ENCODE data around the gene TXNRD2. TPM values are rescaled to one million over a fixed set of nuclear protein-coding genes. Genes with fewer than 3 reads are reported as not detected.
A peak's percentile ranks its signal among the peaks of the same experiment; 100 is the strongest.

TXNRD2 gene
- total RNA-seq, 2 experiments from 2014 or later = 24.7 to 28.9 TPM

DNA sequence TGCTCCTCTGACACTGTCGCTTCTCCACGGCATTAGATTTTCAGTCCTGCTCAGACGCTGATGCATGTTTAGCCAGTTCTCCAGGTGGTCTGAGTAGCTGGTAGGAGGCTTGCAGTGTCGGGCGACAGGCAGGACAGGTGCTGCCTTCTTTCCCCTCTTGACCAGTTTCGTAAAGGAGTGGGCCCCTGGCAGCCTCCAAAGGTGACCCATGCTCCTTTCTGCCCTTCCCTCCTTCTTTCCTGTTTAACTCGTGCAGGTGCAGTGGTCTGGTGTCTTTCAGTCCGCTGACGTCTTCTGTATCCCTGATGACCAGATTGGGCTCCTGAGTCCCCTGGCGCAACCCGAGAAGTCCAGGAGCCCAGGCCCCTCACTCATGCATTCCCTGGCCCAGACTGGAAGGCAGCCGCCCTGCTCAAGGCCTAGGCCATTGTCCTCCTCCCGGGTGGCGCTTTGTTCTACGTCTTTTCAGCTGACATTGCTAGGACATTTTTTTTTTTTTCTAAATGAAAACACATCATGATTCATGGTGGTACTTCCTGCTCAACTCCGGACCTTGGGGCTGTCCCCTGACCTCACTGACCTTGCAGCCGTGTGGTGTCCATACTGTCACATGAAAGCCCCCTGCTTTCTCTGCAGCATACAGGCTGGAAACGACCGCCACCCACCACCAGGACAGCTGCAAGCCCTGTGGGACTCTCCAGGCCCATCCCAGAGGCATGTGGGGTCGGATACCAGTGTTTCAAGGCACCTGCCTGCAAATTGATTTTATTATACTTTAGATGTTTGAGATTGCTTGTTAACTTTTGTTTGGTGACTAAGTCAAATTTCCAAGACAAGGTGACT, 25.5 kb upstream of the TXNRD2 start:
- H3K4me3 ChIP-seq (ENCODE audit: low read depth, low read length, poor library complexity, severe bottlenecking) = no peak overlapping the region
- POLR2A ChIA-PET = no interaction called here
- H3K4me1 ChIP-seq (ENCODE audit: insufficient read depth, low read length, poor library complexity, severe bottlenecking) = peaks cover 4% of the 10 kb centered on the region
- CTCF ChIA-PET (ENCODE audit: unreplicated experiment) = no interaction called here
- H4K20me1 ChIP-seq (ENCODE audit: insufficient read depth, low read length) = no peaks in the 10 kb centered on the region
- H3K27ac ChIP-seq (ENCODE audit: low read depth, low read length, poor library complexity, severe bottlenecking) = no peak overlapping the region
- no peaks in the 10 kb centered on the region for H3K79me2 ChIP-seq (ENCODE audit: insufficient read depth, low read depth, low read length)
- H3K36me3 ChIP-seq (ENCODE audit: insufficient read depth, low read length) = peaks cover 25% of the 10 kb centered on the region; the same call in 1 of the 2 replicates
- no peak overlapping the region for H2AFZ ChIP-seq (ENCODE audit: low read length)
- intact Hi-C loops (cut with micrococcal nuclease; ENCODE audit: unreplicated experiment) = no loop called here
- DNase-seq (ENCODE audit: low spot score) = no peak
- no TSS peak for BruUV-seq (replicated peaks)
- H3K4me2 ChIP-seq (ENCODE audit: low read length) = no peak overlapping the region
- no peak for TF ChIP-seq EZH2phosphoT487 (IDR thresholded peaks at IDR 0.05; ENCODE audit: borderline replicate concordance, low read depth, low read length)
- TF ChIP-seq, protein P1, sequence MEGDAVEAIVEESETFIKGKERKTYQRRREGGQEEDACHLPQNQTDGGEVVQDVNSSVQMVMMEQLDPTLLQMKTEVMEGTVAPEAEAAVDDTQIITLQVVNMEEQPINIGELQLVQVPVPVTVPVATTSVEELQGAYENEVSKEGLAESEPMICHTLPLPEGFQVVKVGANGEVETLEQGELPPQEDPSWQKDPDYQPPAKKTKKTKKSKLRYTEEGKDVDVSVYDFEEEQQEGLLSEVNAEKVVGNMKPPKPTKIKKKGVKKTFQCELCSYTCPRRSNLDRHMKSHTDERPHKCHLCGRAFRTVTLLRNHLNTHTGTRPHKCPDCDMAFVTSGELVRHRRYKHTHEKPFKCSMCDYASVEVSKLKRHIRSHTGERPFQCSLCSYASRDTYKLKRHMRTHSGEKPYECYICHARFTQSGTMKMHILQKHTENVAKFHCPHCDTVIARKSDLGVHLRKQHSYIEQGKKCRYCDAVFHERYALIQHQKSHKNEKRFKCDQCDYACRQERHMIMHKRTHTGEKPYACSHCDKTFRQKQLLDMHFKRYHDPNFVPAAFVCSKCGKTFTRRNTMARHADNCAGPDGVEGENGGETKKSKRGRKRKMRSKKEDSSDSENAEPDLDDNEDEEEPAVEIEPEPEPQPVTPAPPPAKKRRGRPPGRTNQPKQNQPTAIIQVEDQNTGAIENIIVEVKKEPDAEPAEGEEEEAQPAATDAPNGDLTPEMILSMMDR (conservative IDR thresholded peaks at IDR 0.05; ENCODE audit: low read length) = no peak
- H3K9me2 ChIP-seq (ENCODE audit: insufficient read depth, low read length) = no peaks in the 10 kb centered on the region
- no peaks in the 10 kb centered on the region for H3K9me3 ChIP-seq (ENCODE audit: low read length)

DNA sequence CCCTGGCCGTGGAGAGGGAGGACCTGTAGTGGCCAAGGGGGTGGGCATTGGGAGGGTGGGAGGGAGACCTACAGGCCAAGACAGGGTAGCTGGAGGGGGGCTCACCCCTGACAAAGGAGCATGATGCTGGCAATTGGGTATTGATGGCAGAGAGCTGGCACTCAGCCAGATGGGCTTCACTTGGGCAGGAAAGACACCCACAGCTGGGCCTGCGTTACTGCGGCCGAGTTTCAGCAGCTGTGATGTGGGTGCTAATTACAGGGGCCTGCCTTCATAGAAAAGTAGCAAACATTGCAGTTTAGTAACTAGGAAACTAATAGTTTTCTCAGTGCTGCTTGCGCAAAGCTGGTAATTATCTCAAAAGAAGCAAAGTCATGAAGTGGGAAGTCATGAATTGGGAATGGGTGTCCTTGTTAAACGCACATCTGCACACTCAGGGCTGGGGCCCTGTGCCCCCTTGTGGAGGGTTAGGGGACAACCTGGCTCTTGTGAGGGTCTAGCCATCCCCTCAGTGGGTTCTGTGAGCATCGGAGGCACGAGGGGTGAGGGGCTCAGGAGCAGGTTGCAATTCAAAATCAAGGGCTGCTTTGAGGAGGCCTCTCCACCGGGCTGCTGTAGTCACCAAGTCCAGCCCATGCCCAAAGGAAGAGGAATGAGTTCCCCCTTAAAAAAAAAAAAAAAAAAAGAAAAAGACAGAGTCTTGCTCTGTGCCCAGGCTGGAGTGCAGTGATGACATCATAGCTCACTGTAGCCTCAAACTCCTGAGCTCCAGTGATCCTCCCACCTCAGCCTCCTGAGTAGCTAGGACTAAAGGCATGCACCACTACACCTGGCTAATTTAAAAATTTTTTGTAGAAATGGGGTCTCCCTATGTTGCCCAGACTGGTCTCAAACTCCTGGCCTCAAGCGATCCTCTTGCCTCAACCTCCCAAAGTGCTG, 24.4 kb upstream of the TXNRD2 start:
- ChIA-PET POLR2A (no interaction called here), CTCF (ENCODE audit: unreplicated experiment) (no interaction called here)
- Histone ChIP-seq H2AFZ (ENCODE audit: low read length) (no peak overlapping the region), H3K4me1 (ENCODE audit: insufficient read depth, low read length, poor library complexity, severe bottlenecking) (peaks cover 4% of the 10 kb centered on the region), H4K20me1 (ENCODE audit: insufficient read depth, low read length) (no peaks in the 10 kb centered on the region), H3K36me3 (ENCODE audit: insufficient read depth, low read length) (peaks cover 25% of the 10 kb centered on the region; the same call in 1 of the 2 replicates), H3K27ac (ENCODE audit: low read depth, low read length, poor library complexity, severe bottlenecking) (no peak overlapping the region), H3K79me2 (ENCODE audit: insufficient read depth, low read depth, low read length) (no peaks in the 10 kb centered on the region), H3K4me3 (ENCODE audit: low read depth, low read length, poor library complexity, severe bottlenecking) (no peak overlapping the region), H3K9me3 (ENCODE audit: low read length) (no peaks in the 10 kb centered on the region), H3K9me2 (ENCODE audit: insufficient read depth, low read length) (no peaks in the 10 kb centered on the region), H3K4me2 (ENCODE audit: low read length) (no peak overlapping the region)
- intact Hi-C loops (cut with micrococcal nuclease; ENCODE audit: unreplicated experiment) = no loop called here
- TF ChIP-seq, protein P1 (conservative IDR thresholded peaks at IDR 0.05; ENCODE audit: low read length) = peak; percentile 75
- no peak for TF ChIP-seq EZH2phosphoT487 (IDR thresholded peaks at IDR 0.05; ENCODE audit: borderline replicate concordance, low read depth, low read length)
- no TSS peak for BruUV-seq (replicated peaks)
- peak; percentile 39 for DNase-seq (ENCODE audit: low spot score)

All from OCI-LY7 (cell line).